EH (cell line): ENCODE data around the gene TMPRSS11F.

Source experiments
- DNase-seq: peaks from one replicate; pipeline ENCODE4 v3.0.0-alpha.2; 2015; ENCODE audit warnings: low read depth

The TMPRSS11F gene

GRCh38 chr4:68077301-68077700 lies 52.4 kb downstream of the TMPRSS11F start:
- DNase-seq, result no peak

GRCh38 chr4:68076194-68076593 lies 53.5 kb downstream of the TMPRSS11F start:
- DNase-seq, result no peak

GRCh38 chr4:68074397-68074796 lies 55.3 kb downstream of the TMPRSS11F start:
- DNase-seq, result no peak

GRCh38 chr4:68070302-68070701 lies 59.4 kb downstream of the TMPRSS11F start:
- DNase-seq, result no peak

- DNase-seq, result no peak
These were observed 67.2 kb downstream of the TMPRSS11F start for GRCh38 chr4:68062501-68062900.

- no peak for DNase-seq
These were observed 91.4 kb downstream of the TMPRSS11F start for GRCh38 chr4:68038272-68038671.

GRCh38 chr4:68021185-68021584 lies 108.5 kb downstream of the TMPRSS11F start:
- no peak for DNase-seq

GRCh38 chr4:68011684-68012083 lies 118.0 kb downstream of the TMPRSS11F start:
- DNase-seq, result no peak
